Esophagus squamous epithelium (tissue), 5 donors: Measurements from ENCODE around the gene REV3L. TPM values are rescaled to one million over a fixed set of nuclear protein-coding genes. Genes with fewer than 3 reads are reported as not detected.

ENCODE experiments used
- DNase-seq: peaks from one replicate; lab custom pipeline; 2025; lab: John Stamatoyannopoulos, UW
- H3K27ac ChIP-seq, 4 donors: fragments of 200-600 bp; sonication (generic); one replicate each; pipeline ENCODE4 v1.5.1; 2016 to 2019; ENCODE audit warnings: mild to moderate bottlenecking in 1 of 4
- H3K27me3 ChIP-seq, 4 donors: fragments of 200-600 bp; sonication (generic); 1 replicate in 3 of 4; 2 replicates in 1 of 4; pipeline versions ENCODE4 v1.5.1 to v1.6.0; 2017 to 2021; ENCODE audit warnings: antibody characterized with exemption in 1 of 4
- H3K36me3 ChIP-seq, 3 donors: fragments of 200-600 bp; sonication (generic); one replicate each; pipeline ENCODE4 v1.5.1; 2016 to 2019
- H3K4me1 ChIP-seq, 3 donors: fragments of 200-600 bp; sonication (generic); one replicate each; pipeline ENCODE4 v1.5.1; 2017 to 2019
- H3K4me3 ChIP-seq, 4 donors: fragments of 200-600 bp; sonication (generic); 1 replicate in 3 of 4; 2 replicates in 1 of 4; pipeline ENCODE4 v1.5.1; 2016 to 2019; ENCODE audit warnings: mild to moderate bottlenecking in 2 of 4, moderate library complexity in 1 of 4
- H3K9me3 ChIP-seq, 3 donors: fragments of 200-600 bp; sonication (generic); one replicate each; pipeline ENCODE4 v1.5.1; 2016 to 2019
- CTCF ChIP-seq, 6 experiments: fragments of 450-650 bp in 4 of 6; fragments of 200-600 bp in 2 of 6; sonication (generic) in 2 of 6; IDR thresholded peaks; one replicate each; pipeline ENCODE4 v1.5.1; 2016 to 2019; ENCODE audit warnings: antibody characterized with exemption in 6 of 6, mild to moderate bottlenecking in 4 of 6, moderate library complexity in 4 of 6
- POLR2A ChIP-seq, 4 donors: fragments of 450-650 bp; IDR thresholded peaks; one replicate each; pipeline ENCODE4 v1.6.1; 2017; ENCODE audit warnings: antibody characterized with exemption in 4 of 4, mild to moderate bottlenecking in 4 of 4, moderate library complexity in 3 of 4
- WGBS, 2 donors: methylation state at CpG; one replicate each; pipeline ENCODE4 v1.1.5; 2018; 5-methylcytosine and 5-hydroxymethylcytosine counted together
- intact Hi-C: fragments of 100-400 bp; cut with DNase I; formaldehyde crosslinking; loops from one replicate; pipeline ENCODE4 v1.15.0; 2022
- total RNA-seq, 4 donors: library from RNA; depleted of rRNA; stranded (reverse); fragments of >200 nt; gene quantifications; one replicate each; pipeline ENCODE4 v1.1.0, GENCODE V29; 2016
- donor health status: DM: yes; HTN: yes; CAD: no.

The REV3L gene
- total RNA-seq, 4 donors from 2014 or later = 7.0 to 47.1 (median 18.8) TPM

GRCh38 chr6:111254779-111255166 is 228.2 kb downstream of the REV3L start:
- DNase-seq = no peak
- Histone ChIP-seq H3K4me1 (peaks cover 4 to 10% (median 6%) of the 10 kb centered on the region in 3 donors), H3K27me3 (peaks cover 0 to 24% (median 0%) of the 10 kb centered on the region in 4 donors), H3K36me3 (no peaks in the 10 kb centered on the region), H3K4me3 (no peak overlapping the region), H3K9me3 (no peaks in the 10 kb centered on the region), H3K27ac (no peak overlapping the region)
- TF ChIP-seq CTCF (IDR thresholded peaks at IDR 0.05) (no peak), POLR2A (IDR thresholded peaks at IDR 0.05) (no peak)
- intact Hi-C loops = loop anchor here (10.0 kb wide), 1 partner anchor 230 kb away; the partner anchor contains the start of gene REV3L
- 77 to 97% methylated on average over 3 to 6 of the region's 6 CpGs for WGBS, 2 donors

GRCh38 chr6:111254004-111254778 is 228.8 kb downstream of the REV3L start:
- peaks cover 0 to 5% (median 4%) of the 10 kb centered on the region in 3 donors for H3K4me1 ChIP-seq
- WGBS, 2 donors = 74 to 79% methylated on average over 9 of the region's 9 CpGs
- H3K27me3 ChIP-seq = peaks cover 0 to 24% (median 0%) of the 10 kb centered on the region in 4 donors
- H3K36me3 ChIP-seq = no peaks in the 10 kb centered on the region
- no peaks in the 10 kb centered on the region for H3K9me3 ChIP-seq
- no peak overlapping the region for H3K27ac ChIP-seq
- TF ChIP-seq CTCF (IDR thresholded peaks at IDR 0.05) (no peak), POLR2A (IDR thresholded peaks at IDR 0.05) (no peak)
- no peak overlapping the region for H3K4me3 ChIP-seq
- no peak for DNase-seq
- intact Hi-C loops = loop anchor here (10.0 kb wide), 1 partner anchor 231 kb away; the partner anchor contains the start of gene REV3L

GRCh38 chr6:111252726-111253125 is 230.3 kb downstream of the REV3L start:
- Histone ChIP-seq H3K4me3 (no peak overlapping the region), H3K27me3 (peaks cover 0 to 24% (median 0%) of the 10 kb centered on the region in 4 donors), H3K4me1 (no peaks in the 10 kb centered on the region), H3K27ac (no peak overlapping the region), H3K36me3 (no peaks in the 10 kb centered on the region), H3K9me3 (no peaks in the 10 kb centered on the region)
- WGBS, 2 donors = 68 to 70% methylated on average over 3 of the region's 3 CpGs
- no peak for TF ChIP-seq POLR2A (IDR thresholded peaks at IDR 0.05)
- no peak for TF ChIP-seq CTCF (IDR thresholded peaks at IDR 0.05)
- intact Hi-C loops = loop anchor here (10.0 kb wide), 1 partner anchor 232 kb away; the partner anchor contains the start of gene REV3L
- no peak for DNase-seq

- WGBS, 2 donors = 48 to 61% methylated on average over 4 of the region's 4 CpGs
- DNase-seq = no peak
- H3K27ac ChIP-seq = no peak overlapping the region
- no peaks in the 10 kb centered on the region for H3K4me1 ChIP-seq
- intact Hi-C loops = loop anchor here (10.0 kb wide), 1 partner anchor 234 kb away; the partner anchor contains the start of gene REV3L
- no peak for TF ChIP-seq POLR2A (IDR thresholded peaks at IDR 0.05)
- TF ChIP-seq CTCF (IDR thresholded peaks at IDR 0.05) = no peak
- peaks cover 0 to 17% (median 0%) of the 10 kb centered on the region in 4 donors for H3K27me3 ChIP-seq
- H3K36me3 ChIP-seq = no peaks in the 10 kb centered on the region
- no peak overlapping the region for H3K4me3 ChIP-seq
- H3K9me3 ChIP-seq = no peaks in the 10 kb centered on the region
Observed at GRCh38 chr6:111250791-111251354, 232.1 kb downstream of the REV3L start.

Other genes with a start within 250 kb of the REV3L start
- 10 to 100 TPM; 36.8 to 52.1 (median 46.7) TPM for gene TRAF3IP2, start 122.7 kb upstream of the REV3L start, total RNA-seq